HepG2 (cell line): ENCODE measurements around the gene OSBPL1A. TPM values are rescaled to one million over a fixed set of nuclear protein-coding genes. Genes with fewer than 3 reads are reported as not detected.

ENCODE experiments used
- BHLHE40 ChIP-seq: IDR thresholded peaks from 2 replicates; pipeline ENCODE4 v1.6.1; 2011; ENCODE audit warnings: low read length, improper control_type of control experiment
- ETV5 ChIP-seq: IDR thresholded peaks from 2 replicates; pipeline ENCODE4 v1.6.1; 2018; ENCODE audit warnings: missing biosample characterization, missing genetic modification reagents, inconsistent platforms, borderline replicate concordance
- FOXA1 ChIP-seq, 2 experiments: fragments of 450-650 bp in 1 of 2; sonication (generic) in 1 of 2; formaldehyde crosslinking in 1 of 2; IDR thresholded peaks; 2 replicates each; pipeline versions ENCODE4 v1.4.0 to v1.6.1; 2016 to 2020; ENCODE audit warnings: missing genetic modification reagents in 1 of 2
- HNF4G ChIP-seq, 2 experiments: sonication (generic) in 1 of 2; formaldehyde crosslinking in 1 of 2; IDR thresholded peaks; 2 replicates each; pipeline versions ENCODE4 v1.4.0 to v1.6.1; 2011 to 2020; ENCODE audit warnings: borderline replicate concordance in 2 of 2, low read depth in 2 of 2, mild to moderate bottlenecking in 2 of 2, low read length in 1 of 2, missing genetic modification reagents in 1 of 2, moderate library complexity in 1 of 2
- KLF15 ChIP-seq: sonication (generic); formaldehyde crosslinking; IDR thresholded peaks from 2 replicates; pipeline ENCODE4 v1.8.1; 2023; ENCODE audit warnings: borderline replicate concordance, mild to moderate bottlenecking, inconsistent platforms, missing genetic modification reagents, mixed read lengths
- NCOR1 ChIP-seq: fragments of 200-600 bp; sonication (generic); IDR thresholded peaks from 2 replicates; pipeline ENCODE4 v1.7.0; 2017; ENCODE audit warnings: antibody characterized with exemption, low read length, borderline replicate concordance
- NFAT5 ChIP-seq: sonication (generic); formaldehyde crosslinking; IDR thresholded peaks from 2 replicates; pipeline ENCODE4 v1.4.0; 2020; ENCODE audit warnings: missing genetic modification reagents
- PAWR ChIP-seq: sonication (generic); formaldehyde crosslinking; IDR thresholded peaks from 2 replicates; pipeline ENCODE4 v1.4.0; 2020; ENCODE audit warnings: missing genetic modification reagents, mild to moderate bottlenecking, borderline replicate concordance
- PLRG1 ChIP-seq: fragments of 450-650 bp; conservative IDR thresholded peaks from 2 replicates; pipeline ENCODE4 v1.6.1; 2016
- SP1 ChIP-seq, 2 experiments: fragments of 450-650 bp in 1 of 2; sonication (generic) in 1 of 2; formaldehyde crosslinking in 1 of 2; IDR thresholded peaks; 2 replicates each; pipeline versions ENCODE4 v1.4.0 to v1.6.1; 2016 to 2020; ENCODE audit warnings: missing genetic modification reagents in 1 of 2
- ZFX ChIP-seq: sonication (generic); formaldehyde crosslinking; IDR thresholded peaks from 2 replicates; pipeline ENCODE4 v1.4.0; 2020; ENCODE audit warnings: mild to moderate bottlenecking, low read depth, missing genetic modification reagents, moderate library complexity
- ZNF234 ChIP-seq: sonication (generic); formaldehyde crosslinking; conservative IDR thresholded peaks from 2 replicates; pipeline ENCODE4 v1.5.1; 2020; ENCODE audit warnings: mild to moderate bottlenecking, missing genetic modification reagents
- ZNF263 ChIP-seq: sonication (generic); formaldehyde crosslinking; IDR thresholded peaks from 2 replicates; pipeline ENCODE4 v1.4.0; 2020; ENCODE audit warnings: missing genetic modification reagents
- ZNF296 ChIP-seq: sonication (generic); formaldehyde crosslinking; conservative IDR thresholded peaks from 2 replicates; pipeline ENCODE4 v1.5.0; 2020; ENCODE audit warnings: mild to moderate bottlenecking, missing genetic modification reagents
- ZNF562 ChIP-seq: sonication (generic); formaldehyde crosslinking; IDR thresholded peaks from 2 replicates; pipeline ENCODE4 v1.8.0; 2022; ENCODE audit warnings: missing genetic modification reagents, borderline replicate concordance
- ZNF75D ChIP-seq: sonication (generic); formaldehyde crosslinking; IDR thresholded peaks from 2 replicates; pipeline ENCODE4 v1.8.1; 2023; ENCODE audit warnings: missing genetic modification reagents, mild to moderate bottlenecking, borderline replicate concordance
- polyA plus RNA-seq, 8 experiments: library from polyadenylated mRNA; depleted of rRNA in 3 of 8; stranded (reverse) in 7 of 8; unstranded in 1 of 8; fragments of >200 nt; fragmentation: Illumina TruSeq in 4 of 8; extraction: Trizol in 4 of 8; gene quantifications; 2 replicates each; pipeline versions ENCODE4 v1.2.1 to v1.2.3, GENCODE V29; 2011 to 2016; ENCODE audit warnings: low read depth in 4 of 8, missing spikeins in 1 of 8, mixed read lengths in 1 of 8; ENCODE audit not compliant: insufficient read depth in 1 of 8
- total RNA-seq, 5 experiments: library from RNA; depleted of rRNA; stranded (reverse); fragments of >200 nt; fragmentation: Illumina TruSeq; extraction: Trizol; gene quantifications; 2 replicates each; pipeline ENCODE4 v1.2.3, GENCODE V29; 2016; ENCODE audit warnings: low read depth in 1 of 5
- TF ChIP-seq, protein P1 (sequence below): IDR thresholded peaks from 2 replicates; pipeline ENCODE4 v1.6.1; 2016; ENCODE audit warnings: missing compliant biosample characterization, missing genetic modification reagents, borderline replicate concordance
- TF ChIP-seq, protein P2 (sequence below): sonication (generic); formaldehyde crosslinking; IDR thresholded peaks from 2 replicates; pipeline ENCODE4 v1.4.0; 2020; ENCODE audit warnings: missing genetic modification reagents, borderline replicate concordance

Gene OSBPL1A
- total and polyA plus RNA-seq, 2 of the 13 experiments (the other 11 are each of a cell fraction or from before 2014, with no cell fraction given): 0.02 TPM; not detected in 1

- no peak for TF ChIP-seq NFAT5 (CRISPR knock-in tag)
- TF ChIP-seq ZNF263 (CRISPR knock-in tag): no peak
- TF ChIP-seq BHLHE40: no peak
- TF ChIP-seq ZNF296: no peak
- TF ChIP-seq KLF15 (CRISPR knock-in tag): no peak
- no peak for TF ChIP-seq ZNF75D
- TF ChIP-seq SP1 (IDR thresholded peaks at IDR 0.05): no peak
- TF ChIP-seq SP1 (CRISPR knock-in tag; IDR thresholded peaks at IDR 0.05): no peak
- TF ChIP-seq, protein P1, sequence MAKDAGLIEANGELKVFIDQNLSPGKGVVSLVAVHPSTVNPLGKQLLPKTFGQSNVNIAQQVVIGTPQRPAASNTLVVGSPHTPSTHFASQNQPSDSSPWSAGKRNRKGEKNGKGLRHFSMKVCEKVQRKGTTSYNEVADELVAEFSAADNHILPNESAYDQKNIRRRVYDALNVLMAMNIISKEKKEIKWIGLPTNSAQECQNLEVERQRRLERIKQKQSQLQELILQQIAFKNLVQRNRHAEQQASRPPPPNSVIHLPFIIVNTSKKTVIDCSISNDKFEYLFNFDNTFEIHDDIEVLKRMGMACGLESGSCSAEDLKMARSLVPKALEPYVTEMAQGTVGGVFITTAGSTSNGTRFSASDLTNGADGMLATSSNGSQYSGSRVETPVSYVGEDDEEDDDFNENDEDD (CRISPR knock-in tag): no peak
- TF ChIP-seq PAWR (CRISPR knock-in tag): no peak
- TF ChIP-seq ZNF562: no peak
- TF ChIP-seq NCOR1: peak; percentile 83; the same call in 1 of the 2 replicates
- TF ChIP-seq ZNF234 (CRISPR knock-in tag): no peak
- TF ChIP-seq FOXA1 (IDR thresholded peaks at IDR 0.05): no peak
- peak; percentile 55; the same call in 1 of the 2 replicates for TF ChIP-seq FOXA1 (CRISPR knock-in tag; IDR thresholded peaks at IDR 0.05)
- no peak for TF ChIP-seq PLRG1
- TF ChIP-seq HNF4G (IDR thresholded peaks at IDR 0.05; ENCODE audit: borderline replicate concordance, low read depth, low read length): no peak
- TF ChIP-seq HNF4G (CRISPR knock-in tag; IDR thresholded peaks at IDR 0.05; ENCODE audit: borderline replicate concordance, low read depth): no peak
- TF ChIP-seq, protein P2, sequence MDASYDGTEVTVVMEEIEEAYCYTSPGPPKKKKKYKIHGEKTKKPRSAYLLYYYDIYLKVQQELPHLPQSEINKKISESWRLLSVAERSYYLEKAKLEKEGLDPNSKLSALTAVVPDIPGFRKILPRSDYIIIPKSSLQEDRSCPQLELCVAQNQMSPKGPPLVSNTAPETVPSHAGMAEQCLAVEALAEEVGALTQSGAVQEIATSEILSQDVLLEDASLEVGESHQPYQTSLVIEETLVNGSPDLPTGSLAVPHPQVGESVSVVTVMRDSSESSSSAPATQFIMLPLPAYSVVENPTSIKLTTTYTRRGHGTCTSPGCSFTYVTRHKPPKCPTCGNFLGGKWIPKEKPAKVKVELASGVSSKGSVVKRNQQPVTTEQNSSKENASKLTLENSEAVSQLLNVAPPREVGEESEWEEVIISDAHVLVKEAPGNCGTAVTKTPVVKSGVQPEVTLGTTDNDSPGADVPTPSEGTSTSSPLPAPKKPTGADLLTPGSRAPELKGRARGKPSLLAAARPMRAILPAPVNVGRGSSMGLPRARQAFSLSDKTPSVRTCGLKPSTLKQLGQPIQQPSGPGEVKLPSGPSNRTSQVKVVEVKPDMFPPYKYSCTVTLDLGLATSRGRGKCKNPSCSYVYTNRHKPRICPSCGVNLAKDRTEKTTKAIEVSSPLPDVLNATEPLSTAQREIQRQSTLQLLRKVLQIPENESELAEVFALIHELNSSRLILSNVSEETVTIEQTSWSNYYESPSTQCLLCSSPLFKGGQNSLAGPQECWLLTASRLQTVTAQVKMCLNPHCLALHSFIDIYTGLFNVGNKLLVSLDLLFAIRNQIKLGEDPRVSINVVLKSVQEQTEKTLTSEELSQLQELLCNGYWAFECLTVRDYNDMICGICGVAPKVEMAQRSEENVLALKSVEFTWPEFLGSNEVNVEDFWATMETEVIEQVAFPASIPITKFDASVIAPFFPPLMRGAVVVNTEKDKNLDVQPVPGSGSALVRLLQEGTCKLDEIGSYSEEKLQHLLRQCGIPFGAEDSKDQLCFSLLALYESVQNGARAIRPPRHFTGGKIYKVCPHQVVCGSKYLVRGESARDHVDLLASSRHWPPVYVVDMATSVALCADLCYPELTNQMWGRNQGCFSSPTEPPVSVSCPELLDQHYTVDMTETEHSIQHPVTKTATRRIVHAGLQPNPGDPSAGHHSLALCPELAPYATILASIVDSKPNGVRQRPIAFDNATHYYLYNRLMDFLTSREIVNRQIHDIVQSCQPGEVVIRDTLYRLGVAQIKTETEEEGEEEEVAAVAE (CRISPR knock-in tag): no peak
- 0 out of 2 replicates have a peak, but pooled peaks have one; percentile 15 for TF ChIP-seq ZFX (CRISPR knock-in tag)
- TF ChIP-seq ETV5 (CRISPR knock-in tag): no peak
Measured at GRCh38 chr18:24114924-24115549, 282.6 kb downstream of the OSBPL1A start (continued).
